ENCODE results near the gene MSANTD7. TPM values are rescaled to one million over a fixed set of nuclear protein-coding genes. Genes with fewer than 3 reads are reported as not detected.

MSANTD7 gene
- total and polyA plus RNA-seq, 2 donors (not counting 1 experiment from before 2014, with no cell fraction given): 6.8 to 15.2 TPM

- intact Hi-C loops (cut with micrococcal nuclease): no loop called here
- H3K27me3 ChIP-seq (replicated peaks in 1 of 4; ENCODE audit: control extremely low read depth in 1 of 4, control insufficient read depth in 3 of 4, insufficient read depth in 4 of 4, low read length in 3 of 4): no peaks in the 10 kb centered on the region
- Mint-ChIP-seq H3K27ac (no peak overlapping the region), H3K4me1 (peaks cover 16% of the 10 kb centered on the region), H3K27me3 (no peaks in the 10 kb centered on the region), H3K9me3 (ENCODE audit: insufficient read depth) (no peaks in the 10 kb centered on the region), H3K4me3 (no peak overlapping the region)
- ChIA-PET CTCF (no interaction called here), POLR2A (no interaction called here)
- no peak for TF ChIP-seq EZH2 (IDR thresholded peaks at IDR 0.05; ENCODE audit: borderline replicate concordance, insufficient read depth, low read depth, low read length, poor library complexity, severe bottlenecking)
- TF ChIP-seq, protein P1, sequence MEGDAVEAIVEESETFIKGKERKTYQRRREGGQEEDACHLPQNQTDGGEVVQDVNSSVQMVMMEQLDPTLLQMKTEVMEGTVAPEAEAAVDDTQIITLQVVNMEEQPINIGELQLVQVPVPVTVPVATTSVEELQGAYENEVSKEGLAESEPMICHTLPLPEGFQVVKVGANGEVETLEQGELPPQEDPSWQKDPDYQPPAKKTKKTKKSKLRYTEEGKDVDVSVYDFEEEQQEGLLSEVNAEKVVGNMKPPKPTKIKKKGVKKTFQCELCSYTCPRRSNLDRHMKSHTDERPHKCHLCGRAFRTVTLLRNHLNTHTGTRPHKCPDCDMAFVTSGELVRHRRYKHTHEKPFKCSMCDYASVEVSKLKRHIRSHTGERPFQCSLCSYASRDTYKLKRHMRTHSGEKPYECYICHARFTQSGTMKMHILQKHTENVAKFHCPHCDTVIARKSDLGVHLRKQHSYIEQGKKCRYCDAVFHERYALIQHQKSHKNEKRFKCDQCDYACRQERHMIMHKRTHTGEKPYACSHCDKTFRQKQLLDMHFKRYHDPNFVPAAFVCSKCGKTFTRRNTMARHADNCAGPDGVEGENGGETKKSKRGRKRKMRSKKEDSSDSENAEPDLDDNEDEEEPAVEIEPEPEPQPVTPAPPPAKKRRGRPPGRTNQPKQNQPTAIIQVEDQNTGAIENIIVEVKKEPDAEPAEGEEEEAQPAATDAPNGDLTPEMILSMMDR (IDR thresholded peaks at IDR 0.05): no peak
- no peak overlapping the region for H3K4me3 ChIP-seq (ENCODE audit: control extremely low read depth in 1 of 5, extremely low read depth in 1 of 5, insufficient read depth in 1 of 5, low read depth in 2 of 5, low read length in 4 of 5)
- H3K9ac ChIP-seq (ENCODE audit: low read length): no peak overlapping the region
- H2AFZ ChIP-seq (ENCODE audit: insufficient read depth, low read depth, low read length, poor library complexity, severe bottlenecking): no peak overlapping the region
- ATAC-seq (ENCODE audit: low read depth) (no peak), DNase-seq (no peak)
- H3K4me2 ChIP-seq (replicated peaks; ENCODE audit: low read depth, low read length, poor library complexity, severe bottlenecking): no peak overlapping the region
- peaks cover 5 to 10% of the 10 kb centered on the region in 2 experiments for H3K36me3 ChIP-seq (replicated peaks in 1 of 2; ENCODE audit: control extremely low read depth in 1 of 2, control insufficient read depth in 1 of 2, extremely low read depth in 1 of 2, insufficient read depth in 2 of 2, low read length in 1 of 2)
- no peaks in the 10 kb centered on the region for H3K9me3 ChIP-seq (ENCODE audit: control extremely low read depth in 1 of 3, control insufficient read depth in 2 of 3, insufficient read depth in 1 of 3, low read length in 2 of 3)
- no peak overlapping the region for H3K27ac ChIP-seq (ENCODE audit: low read length in 2 of 2)
- WGBS (ENCODE audit: insufficient coverage): no CpG with 5 or more reads among the region's 2 CpGs
- H3K4me1 ChIP-seq (ENCODE audit: control insufficient read depth in 2 of 2, insufficient read depth in 2 of 2, low read length in 2 of 2): peaks cover 9 to 12% of the 10 kb centered on the region in 2 donors
- no peaks in the 10 kb centered on the region for H4K20me1 ChIP-seq (ENCODE audit: control insufficient read depth, insufficient read depth, low read length, poor library complexity, severe bottlenecking)
- peaks cover 12% of the 10 kb centered on the region for H3K79me2 ChIP-seq (ENCODE audit: control insufficient read depth, insufficient read depth, low read length)
Measured at GRCh38 chr10:14873090-14873760, 35.1 kb downstream of the MSANTD7 start.

GRCh38 chr10:14875941-14876340 lies 37.8 kb downstream of the MSANTD7 start:
- no peak overlapping the region for H3K4me2 ChIP-seq (replicated peaks; ENCODE audit: low read depth, low read length, poor library complexity, severe bottlenecking)
- peaks cover 17 to 23% of the 10 kb centered on the region in 2 donors for H3K4me1 ChIP-seq (ENCODE audit: control insufficient read depth in 2 of 2, insufficient read depth in 2 of 2, low read length in 2 of 2)
- TF ChIP-seq, protein P1 (IDR thresholded peaks at IDR 0.05): no peak
- TF ChIP-seq EZH2 (IDR thresholded peaks at IDR 0.05; ENCODE audit: borderline replicate concordance, insufficient read depth, low read depth, low read length, poor library complexity, severe bottlenecking): no peak
- no peak for ATAC-seq (ENCODE audit: low read depth)
- H2AFZ ChIP-seq (ENCODE audit: insufficient read depth, low read depth, low read length, poor library complexity, severe bottlenecking): no peak overlapping the region
- no peaks in the 10 kb centered on the region for H4K20me1 ChIP-seq (ENCODE audit: control insufficient read depth, insufficient read depth, low read length, poor library complexity, severe bottlenecking)
- peak overlapping the region; percentile 34 for H3K4me3 Mint-ChIP-seq
- H3K4me3 ChIP-seq (ENCODE audit: control extremely low read depth in 1 of 5, extremely low read depth in 1 of 5, insufficient read depth in 1 of 5, low read depth in 2 of 5, low read length in 4 of 5): no peak overlapping the region
- intact Hi-C loops (cut with micrococcal nuclease): loop anchor here (5.0 kb wide), 2 partner anchors 124 to 291 kb away; partner anchors contain the start of gene NMT2
- peaks cover 0 to 6% (median 0%) of the 10 kb centered on the region in 4 experiments for H3K27me3 ChIP-seq (replicated peaks in 1 of 4; ENCODE audit: control extremely low read depth in 1 of 4, control insufficient read depth in 3 of 4, insufficient read depth in 4 of 4, low read length in 3 of 4)
- no peak overlapping the region for H3K9ac ChIP-seq (ENCODE audit: low read length)
- no peaks in the 10 kb centered on the region for H3K9me3 ChIP-seq (ENCODE audit: control extremely low read depth in 1 of 3, control insufficient read depth in 2 of 3, insufficient read depth in 1 of 3, low read length in 2 of 3)
- H3K36me3 ChIP-seq (replicated peaks in 1 of 2; ENCODE audit: control extremely low read depth in 1 of 2, control insufficient read depth in 1 of 2, extremely low read depth in 1 of 2, insufficient read depth in 2 of 2, low read length in 1 of 2): no peaks in the 10 kb centered on the region
- peaks cover 29% of the 10 kb centered on the region for H3K4me1 Mint-ChIP-seq
- ChIA-PET CTCF (no interaction called here), POLR2A (no interaction called here)
- WGBS (ENCODE audit: insufficient coverage): 95% methylated on average over 8 of the region's 12 CpGs
- H3K27ac ChIP-seq (ENCODE audit: low read length in 2 of 2): no peak overlapping the region
- no peaks in the 10 kb centered on the region for H3K9me3 Mint-ChIP-seq (ENCODE audit: insufficient read depth)
- no peak overlapping the region for H3K27ac Mint-ChIP-seq
- no peaks in the 10 kb centered on the region for H3K27me3 Mint-ChIP-seq
- peaks cover 25% of the 10 kb centered on the region for H3K79me2 ChIP-seq (ENCODE audit: control insufficient read depth, insufficient read depth, low read length)
- no peak for DNase-seq

Measured in B cell (primary cell).